HG03342 (cell line): ENCODE results near the gene PDE2A.

Experiments used
- ATAC-seq: cut with Tn5 transposase; IDR thresholded peaks from one replicate; pipeline ENCODE4 v1.9.1; 2021; ENCODE audit warnings: mild to moderate bottlenecking, moderate library complexity; ENCODE audit not compliant: unreplicated experiment

Gene PDE2A

DNA sequence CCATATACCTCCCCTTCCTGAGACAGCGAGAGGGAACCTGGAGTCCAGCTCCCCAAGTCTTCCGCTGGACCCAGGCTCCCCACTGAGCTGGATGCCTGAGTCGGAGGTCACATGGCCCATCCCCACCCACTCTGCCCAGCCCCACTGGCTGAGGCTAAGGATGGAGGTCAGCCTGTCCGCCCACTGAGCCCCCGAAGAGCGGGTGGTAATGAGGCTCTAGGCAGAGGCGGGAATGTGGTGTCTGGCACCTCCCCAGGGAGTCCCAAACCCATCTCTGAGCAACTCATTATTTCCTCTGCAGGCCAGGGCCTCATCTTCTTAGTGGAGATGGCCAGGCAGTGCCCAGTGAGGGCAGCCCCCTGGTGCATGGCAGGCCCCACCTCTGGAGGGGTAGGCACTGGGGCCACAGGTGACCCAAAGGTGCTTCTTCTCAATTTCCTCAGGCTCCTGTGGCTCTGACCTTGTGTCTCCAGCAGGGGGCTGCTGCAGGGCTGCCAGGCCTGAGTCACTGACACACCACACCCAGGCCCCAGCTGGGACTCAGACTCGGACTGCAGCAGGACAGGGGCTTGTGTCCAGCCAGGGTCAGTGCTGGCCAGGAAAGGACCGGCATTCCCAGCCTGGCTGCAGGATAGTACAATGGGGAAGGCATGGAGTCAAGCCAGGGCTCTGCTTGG lies 10.2 kb upstream of the PDE2A start:
- peak; percentile 58 for ATAC-seq

DNA sequence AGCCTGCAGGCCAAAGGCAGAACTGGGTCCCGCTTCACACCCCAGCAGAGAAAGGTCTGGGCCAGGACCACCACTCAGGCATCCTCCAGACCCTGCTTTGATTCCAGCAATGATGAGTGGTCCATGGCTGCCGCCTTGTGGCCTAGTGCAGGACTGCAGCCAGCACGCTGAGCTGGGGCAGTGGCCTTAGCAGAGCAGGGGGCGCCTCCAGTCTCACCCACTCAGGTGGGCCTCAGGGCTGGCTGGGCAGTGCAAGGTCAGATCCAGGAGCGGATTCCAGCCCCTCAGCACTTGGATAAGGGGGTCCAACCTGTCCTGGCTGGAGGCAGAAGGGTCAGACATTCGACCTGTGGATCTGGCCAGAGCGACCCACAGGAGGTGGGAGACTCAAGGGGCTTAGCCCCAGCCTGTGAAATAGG lies 9.6 kb upstream of the PDE2A start:
- ATAC-seq: no peak

DNA sequence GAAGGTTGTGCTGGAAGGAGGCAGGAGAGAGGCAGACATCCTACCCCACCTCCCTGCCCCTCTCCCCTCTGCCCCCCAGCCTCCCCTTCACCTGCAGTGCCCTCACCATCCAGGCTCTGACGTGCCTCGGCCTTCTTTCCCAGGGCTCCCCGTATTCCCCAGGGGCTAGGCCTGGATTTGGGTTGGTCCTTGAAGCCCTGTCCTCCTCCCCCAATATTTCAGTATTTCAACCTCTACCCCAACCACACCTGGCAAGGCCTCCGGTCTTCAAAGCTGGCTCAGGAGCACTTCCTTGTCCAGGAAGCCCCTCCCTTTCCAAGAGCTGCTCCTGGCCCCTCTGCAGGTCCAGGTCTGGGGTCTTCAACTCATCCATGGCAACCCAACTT lies 8.6 kb upstream of the PDE2A start:
- no peak for ATAC-seq

DNA sequence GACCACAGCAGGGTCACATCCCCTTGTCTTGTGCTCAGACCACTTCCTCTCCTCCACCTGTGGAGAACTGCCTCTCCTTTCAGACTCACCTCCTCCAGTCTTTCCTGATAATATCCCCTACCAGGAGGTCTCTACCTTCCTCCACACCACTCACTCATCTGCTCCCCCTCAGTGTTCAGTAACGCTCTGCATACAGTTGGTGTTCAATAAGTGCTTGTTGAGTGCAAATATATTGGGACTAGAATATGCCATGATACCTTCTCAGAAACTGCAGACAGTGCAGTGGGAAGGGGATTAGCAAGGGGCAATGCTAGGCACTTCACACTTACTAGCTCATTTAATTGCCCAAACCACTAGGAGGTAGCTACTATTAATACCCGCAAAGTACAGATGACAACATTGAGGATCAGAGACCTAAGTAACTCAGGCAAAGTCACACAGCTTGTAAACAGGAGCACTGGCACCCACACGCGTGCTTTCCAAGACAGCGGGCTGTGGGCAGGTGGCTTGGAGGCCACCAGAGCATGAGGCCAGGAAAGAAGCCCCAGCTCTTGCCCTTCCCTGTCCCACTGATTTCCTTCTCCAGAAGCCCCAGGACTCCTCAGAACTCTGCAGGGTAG lies 8.1 kb upstream of the PDE2A start:
- ATAC-seq: no peak

DNA sequence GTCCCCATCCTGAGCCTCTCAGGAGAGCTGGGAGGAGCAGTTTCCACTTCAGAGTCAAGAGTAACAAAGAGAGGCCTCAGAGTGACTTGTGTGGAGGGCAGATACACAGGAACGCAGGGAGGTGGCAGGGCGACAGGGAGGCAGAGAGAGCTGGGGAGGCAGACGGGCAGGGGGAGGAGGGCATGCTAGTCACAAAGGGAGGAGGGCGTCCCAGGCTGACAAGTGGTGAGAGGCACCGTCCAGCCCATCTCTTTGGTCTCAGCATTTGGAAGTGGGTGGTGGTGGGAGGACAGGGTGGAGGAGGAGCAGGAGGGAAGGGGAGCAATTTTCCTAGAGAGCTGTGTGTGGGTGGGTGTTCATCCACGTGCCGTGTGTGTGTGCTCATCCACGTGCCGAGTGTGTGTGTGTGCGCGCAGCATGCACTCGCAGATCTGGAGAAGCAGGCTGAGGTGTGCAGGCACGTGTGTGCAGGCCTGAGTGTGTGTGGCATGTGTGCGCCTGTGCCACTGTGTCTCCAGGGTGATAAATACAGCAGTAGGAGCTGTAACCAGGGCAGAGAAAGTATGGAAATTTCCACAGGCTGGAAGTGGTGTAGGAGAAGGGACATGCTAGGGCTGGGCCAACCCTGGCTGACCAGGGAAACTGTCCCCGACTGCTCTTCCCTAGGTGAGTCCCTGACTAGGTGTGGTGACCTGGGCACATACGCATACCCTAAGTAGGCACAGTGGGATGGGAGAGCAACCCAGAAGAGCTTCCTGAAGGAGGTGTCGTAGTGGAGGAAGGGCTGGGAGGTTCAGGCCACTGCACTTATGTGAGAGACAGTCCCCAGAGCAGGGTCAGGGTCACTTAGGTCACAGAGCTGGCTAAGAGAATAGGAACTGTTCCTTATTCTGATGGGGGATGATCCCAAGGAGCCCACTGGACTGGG lies 7.3 kb upstream of the PDE2A start:
- no peak for ATAC-seq

DNA sequence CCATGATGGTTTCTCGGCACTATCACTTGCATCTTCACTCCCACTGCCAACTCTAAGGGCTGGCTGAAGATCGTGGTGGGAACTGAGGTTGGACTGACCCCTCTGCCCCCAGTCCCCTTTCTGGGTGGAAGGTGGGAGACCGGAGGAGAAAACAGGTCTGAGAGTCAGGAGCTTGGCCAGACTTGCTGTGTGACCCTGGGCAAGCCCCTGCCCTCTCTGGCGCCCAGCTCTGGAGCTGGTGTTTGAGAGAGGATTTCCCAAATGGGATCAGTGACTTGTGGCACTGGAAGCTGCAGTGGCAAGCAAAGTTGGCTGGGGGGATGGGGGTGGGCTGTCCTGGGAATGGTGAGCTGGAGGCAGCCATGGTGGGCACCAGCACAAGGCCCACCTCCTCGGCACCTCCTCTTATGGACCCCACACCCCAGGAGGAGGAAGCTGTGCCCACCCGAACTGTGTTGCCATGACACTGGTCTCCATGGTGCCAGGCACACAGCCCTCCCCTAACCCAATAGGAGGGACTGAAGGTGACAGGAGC lies 6.5 kb upstream of the PDE2A start:
- ATAC-seq: no peak

DNA sequence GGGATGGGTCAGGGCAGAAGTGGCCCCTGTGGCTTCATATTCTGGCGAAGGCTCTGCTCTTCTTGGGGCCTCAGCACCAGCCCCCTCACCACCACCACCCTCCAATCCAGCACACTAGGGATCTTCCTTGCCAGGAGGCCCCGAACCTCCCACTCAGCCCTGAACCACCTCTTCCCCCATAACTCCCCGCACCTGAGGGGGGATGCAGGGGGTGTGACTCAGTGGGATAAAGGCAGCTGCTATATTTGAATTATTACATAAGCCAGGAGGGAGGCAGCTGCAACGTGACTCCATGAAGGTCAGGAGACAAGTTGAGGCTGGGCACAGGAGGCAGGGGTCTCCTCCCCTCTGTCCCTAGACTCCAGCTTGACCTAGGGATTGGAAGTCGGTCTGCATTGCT lies 5.6 kb upstream of the PDE2A start:
- no peak for ATAC-seq

DNA sequence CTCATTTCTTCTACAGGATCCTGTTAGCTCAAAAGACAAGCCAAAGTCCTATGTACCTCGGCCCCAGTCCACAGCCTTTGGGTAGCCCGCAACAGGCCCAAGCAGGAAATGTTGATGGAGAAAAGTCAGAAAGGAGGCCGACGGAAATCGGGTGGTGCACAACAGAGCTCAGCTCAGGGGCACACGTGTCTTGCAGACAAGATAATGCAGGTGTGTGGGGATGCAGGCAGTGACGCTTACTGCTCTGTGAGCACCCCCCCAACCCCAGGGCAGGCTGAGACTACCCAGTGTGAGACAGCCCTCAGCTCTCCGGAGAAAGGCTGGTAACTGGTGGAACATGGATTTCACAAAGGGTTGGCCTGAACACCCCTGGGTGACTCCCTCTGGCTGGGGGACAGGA lies 4.3 kb upstream of the PDE2A start:
- no peak for ATAC-seq

DNA sequence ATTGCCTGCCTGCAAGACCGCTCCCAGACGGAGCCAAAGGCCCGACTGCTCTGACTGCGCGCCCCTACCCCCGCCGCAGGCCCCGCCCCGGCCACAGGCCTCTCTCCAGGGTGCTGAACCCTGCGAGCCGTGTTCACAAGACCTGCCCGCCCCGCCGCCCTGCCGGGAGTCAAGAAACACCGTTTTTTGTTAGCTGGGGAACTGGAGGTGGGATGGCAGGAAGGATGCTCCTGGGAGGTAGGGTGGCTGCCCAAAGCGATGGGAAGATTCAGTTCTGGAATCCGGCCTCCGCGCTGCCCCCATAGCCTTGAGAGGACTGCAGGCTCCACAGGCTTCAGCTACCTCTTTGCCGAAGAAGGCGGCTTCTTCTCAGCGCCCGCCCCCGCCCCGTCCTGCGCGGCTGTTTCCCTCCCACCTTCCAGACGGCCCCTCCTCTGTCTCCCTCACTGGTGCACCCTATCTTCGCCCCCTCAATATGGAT lies 2.7 kb upstream of the PDE2A start:
- no peak for ATAC-seq

DNA sequence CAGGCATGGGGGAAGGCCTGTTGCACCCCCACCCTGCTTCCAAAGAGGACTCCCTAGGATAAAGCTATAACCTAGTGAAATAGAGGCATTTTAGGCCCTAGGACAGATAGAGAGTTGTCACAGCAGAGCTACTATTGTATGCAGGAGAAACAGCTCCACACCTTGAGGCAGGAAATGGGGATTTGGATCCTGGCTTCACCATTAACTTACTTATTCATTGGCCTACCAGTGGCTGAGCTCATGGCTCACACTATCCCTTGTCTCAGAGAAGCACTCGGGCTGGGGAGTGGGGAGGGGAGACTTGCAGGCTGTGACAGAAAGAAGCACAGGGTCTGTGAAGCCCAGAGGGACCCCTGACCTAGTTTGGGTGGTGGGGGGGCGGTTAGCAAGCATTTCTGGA lies 999 bp upstream of the PDE2A start:
- no peak for ATAC-seq

DNA sequence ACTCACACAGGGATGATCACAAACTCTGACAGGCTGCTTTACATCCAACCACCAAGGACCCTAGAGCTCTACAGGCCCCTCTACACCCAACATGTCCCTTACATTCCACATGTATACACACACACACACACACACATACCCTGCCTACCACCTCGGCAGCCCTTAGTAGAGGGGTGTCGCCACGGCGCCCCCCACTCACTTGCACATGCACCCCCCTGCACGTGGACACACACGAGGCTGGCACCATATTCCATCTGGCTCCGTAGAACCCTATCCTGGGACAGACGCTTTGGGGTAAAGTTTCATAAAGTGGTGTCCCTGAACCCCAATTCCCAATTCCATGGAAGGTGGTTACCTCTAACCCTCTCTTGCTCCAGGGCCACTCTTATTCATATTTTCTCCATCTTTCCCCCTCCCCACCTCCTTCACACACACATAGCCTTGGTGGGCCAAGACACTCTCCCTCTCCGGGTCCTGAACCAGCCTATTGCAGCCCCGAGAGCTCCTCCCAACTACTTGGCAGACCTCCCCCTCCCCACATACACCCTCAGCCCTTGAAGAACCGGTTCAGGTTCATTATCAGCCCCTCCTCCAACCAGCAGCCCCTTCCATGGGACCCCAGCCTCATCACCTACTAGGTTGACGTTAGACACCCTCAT lies 809 bp downstream of the PDE2A start:
- no peak for ATAC-seq

DNA sequence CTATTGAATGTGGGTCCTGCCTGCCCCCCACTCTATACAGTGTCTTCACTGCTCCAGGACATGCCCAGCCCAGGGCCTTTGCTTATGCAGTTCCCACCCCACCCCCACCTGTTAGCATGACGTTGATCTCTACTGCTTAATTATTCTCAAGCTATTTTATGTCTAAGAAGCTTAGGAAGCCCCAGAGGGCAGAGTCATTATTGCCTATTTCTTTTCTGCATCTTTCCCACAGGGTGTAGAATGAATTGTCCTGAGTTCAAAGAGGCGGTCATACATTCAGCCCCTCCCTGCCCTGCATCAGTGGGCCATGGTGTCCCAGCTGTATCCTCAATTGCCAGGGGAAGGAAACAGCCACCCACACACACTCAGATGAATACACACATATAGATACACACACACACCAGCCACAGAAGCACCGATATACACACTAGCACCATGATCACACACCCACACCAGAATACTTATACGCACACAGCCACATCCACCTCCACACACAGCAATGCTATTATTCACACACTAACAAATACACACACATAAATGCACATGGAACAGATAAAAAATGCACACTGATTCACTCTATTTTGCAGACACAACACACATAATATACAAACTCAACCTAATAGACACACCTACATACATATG lies 1.5 kb downstream of the PDE2A start:
- no peak for ATAC-seq

DNA sequence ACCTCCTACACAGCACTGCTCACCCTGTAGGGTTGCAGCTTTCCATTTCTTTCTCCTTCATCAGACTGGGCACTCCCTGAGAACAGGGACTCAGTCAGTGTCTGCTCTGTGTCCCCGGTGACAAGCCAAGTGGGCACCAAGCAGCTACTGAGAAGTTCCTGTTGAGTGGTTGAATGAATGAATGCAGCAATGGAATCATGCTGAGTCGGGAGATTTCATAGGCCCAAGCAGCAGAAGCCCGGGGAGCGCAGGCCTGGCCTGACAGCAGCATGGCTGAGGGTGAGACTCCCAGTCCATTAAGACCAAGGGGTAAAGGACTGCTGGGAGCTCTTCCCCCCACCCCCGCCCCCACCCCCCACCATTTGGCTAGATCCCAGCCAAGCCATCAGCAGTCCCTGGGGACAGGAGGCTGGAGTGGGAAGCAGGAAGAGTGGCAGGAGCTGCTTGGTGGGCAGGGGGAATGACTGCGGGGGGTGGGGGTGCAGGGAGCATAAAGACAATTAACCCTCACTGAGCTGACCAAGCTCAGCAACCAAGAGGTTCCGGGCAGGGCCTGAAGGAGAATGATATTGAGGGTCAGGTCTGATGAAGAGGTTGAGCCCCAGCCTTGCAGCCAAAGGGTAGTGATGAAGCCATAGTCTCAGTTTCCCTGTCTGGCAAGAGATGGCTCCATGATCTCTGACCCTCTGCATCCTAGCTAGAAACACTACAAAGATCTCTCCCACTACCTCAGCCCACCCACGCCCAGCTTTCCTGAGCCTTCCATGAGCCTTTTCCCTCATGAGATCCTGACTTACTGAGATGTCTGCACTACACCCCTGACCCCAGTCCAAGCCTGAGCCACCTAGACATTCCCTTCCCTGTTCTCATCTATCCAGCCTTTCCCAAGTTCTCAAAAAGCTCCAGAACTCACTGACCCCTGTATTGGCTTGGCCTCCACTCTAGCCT lies 2.8 kb downstream of the PDE2A start:
- ATAC-seq: no peak

DNA sequence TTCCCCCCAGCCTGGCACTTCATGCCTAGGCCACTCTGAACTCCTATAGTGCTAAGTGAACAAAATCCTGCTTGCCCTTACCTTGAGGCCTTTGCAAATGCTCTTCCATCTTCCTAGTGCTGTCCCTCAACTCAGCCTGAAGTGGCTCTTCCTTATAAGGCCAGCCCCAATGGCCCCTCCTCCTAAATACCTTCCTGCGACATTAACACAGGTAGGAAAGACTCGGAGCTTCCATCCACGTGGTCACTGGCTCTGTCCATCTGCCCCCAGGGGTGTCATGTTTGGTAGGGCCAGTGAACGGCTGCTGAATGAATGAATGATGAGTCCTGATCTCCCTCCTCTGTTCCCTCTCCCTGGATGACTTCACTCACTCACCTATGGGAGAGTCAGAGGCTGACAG lies 4.2 kb downstream of the PDE2A start:
- no peak for ATAC-seq

DNA sequence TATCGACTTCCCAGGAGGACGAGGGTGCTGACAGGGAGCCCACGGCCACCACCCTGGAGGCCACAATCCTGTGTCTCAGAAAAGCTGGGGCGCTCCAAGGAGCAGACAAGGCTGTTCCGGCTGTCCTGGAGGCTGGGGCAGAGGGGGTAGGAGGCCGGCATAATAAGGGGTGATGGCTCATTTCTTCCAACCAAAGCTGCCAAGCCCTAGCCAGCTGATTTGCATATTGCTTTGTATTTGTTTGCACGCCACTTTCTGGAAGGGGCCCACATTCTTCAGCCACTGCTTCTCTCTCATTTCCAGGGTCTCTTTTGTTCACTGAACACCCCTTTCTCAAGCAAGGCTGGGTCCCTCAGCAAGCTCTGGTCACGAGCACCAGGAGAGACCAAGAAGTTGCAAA lies 4.7 kb downstream of the PDE2A start:
- no peak for ATAC-seq

DNA sequence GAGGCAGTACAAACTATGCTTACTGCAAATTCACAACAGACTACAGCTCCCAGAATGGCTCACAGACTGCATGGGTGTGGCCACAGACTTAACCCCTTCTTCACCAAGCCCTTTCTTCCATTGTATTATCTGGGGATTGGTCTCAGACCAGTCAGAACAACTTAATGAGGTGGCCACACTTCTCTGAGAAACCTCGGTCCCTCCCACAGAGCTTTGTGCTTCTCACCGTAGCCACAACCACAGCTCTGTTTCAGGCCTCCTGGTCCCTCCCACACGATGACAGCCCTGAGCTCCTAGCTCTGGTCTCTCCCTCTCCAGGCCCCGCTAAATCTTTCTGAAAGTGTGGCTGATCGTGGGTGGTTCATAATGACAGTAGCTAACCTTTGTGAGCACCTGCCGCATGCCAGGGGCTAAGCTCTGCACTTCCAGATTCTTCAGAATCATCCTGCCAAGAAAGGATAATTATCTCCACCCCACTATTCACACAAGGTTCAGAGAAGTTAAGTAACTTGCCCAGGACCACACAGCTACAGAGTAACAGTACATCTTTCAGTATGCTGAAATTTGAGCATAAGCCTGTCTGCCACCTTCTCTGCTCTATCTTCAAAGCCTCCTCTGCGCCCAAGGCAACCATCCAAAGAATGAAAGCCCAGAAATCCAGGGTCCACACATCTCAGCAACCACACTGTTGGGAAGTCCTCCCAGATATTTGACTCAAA lies 5.4 kb downstream of the PDE2A start:
- ATAC-seq: peak; percentile 86

DNA sequence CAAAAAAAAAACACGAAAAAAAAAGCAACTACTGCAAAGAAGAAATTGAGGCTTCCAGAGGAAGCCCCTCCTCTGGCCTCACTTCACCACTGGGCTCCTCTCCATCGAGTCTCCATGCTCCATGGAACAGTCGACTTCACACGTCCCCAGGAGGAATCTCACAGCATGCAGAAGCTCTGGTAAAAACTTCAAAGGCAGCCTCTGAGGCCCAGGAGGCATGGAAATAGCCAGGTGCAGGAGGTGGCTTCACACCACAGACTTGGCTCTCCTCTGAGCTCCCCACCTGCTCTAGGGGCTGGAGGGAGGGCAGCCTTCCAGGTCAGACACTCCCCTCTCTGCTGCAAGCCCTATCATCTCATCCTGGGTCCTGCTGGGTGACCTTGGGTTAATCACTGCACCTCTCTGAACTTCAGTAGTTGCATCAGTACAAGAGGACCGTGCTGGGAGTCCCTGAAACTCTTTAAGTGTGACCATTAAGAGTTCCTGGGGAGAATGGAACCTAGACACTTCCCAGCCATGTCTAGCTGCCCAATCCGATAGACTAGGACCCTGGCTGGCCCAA lies 8.2 kb downstream of the PDE2A start:
- no peak for ATAC-seq

DNA sequence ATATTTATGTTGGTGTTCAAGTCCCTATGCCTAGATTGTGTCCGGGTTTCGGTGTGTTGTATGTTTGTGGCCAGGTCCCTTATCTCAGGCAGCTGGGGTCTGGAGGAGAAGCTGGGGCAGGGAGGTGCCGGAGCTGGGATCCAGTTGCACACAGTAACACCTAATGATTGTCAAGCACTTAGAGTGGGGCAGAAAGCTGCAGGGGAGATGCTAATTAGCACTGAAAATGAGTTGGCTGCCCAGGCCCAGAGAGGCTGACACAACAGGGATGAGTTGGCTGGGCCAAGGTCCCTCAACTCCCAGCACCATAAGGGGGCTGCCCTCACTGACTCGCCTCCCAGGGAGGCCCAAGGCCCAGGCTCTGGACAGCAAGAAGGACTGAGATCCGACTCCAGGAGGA lies 12.2 kb downstream of the PDE2A start:
- ATAC-seq: no peak
